GM23338 (cell line): Measurements from ENCODE around the gene CCL13.

Experiments used
- CREB1 ChIP-seq: fragments of 250-450 bp; sonication (Bioruptor Pico); IDR thresholded peaks from 2 replicates; pipeline ENCODE4 v1.5.0; 2020; ENCODE audit warnings: low read depth, mild to moderate bottlenecking, moderate library complexity
- CTCF ChIP-seq, 2 experiments: fragments of 200-600 bp in 1 of 2; sonication (generic) in 1 of 2; conservative IDR thresholded peaks; 2 replicates each; pipeline versions ENCODE4 v1.5.1 to v1.6.1; 2016 to 2017; ENCODE audit warnings: antibody characterized with exemption in 2 of 2, low read depth in 2 of 2, mild to moderate bottlenecking in 2 of 2, moderate library complexity in 1 of 2
- EZH2 ChIP-seq: fragments of 200-600 bp; sonication (generic); IDR thresholded peaks from one replicate; pipeline ENCODE4 v1.8.0; 2017; ENCODE audit warnings: antibody characterized with exemption, mild to moderate bottlenecking, low read depth; ENCODE audit not compliant: unreplicated experiment
- EZH2phosphoT487 ChIP-seq: fragments of 200-600 bp; sonication (generic); IDR thresholded peaks from one replicate; pipeline ENCODE4 v1.8.1; 2018; ENCODE audit warnings: antibody characterized with exemption; ENCODE audit not compliant: unreplicated experiment
- JUNB ChIP-seq: IDR thresholded peaks from one replicate; pipeline ENCODE4 v1.6.1; 2016; ENCODE audit warnings: antibody characterized with exemption; ENCODE audit not compliant: unreplicated experiment
- NANOG ChIP-seq: IDR thresholded peaks from 2 replicates; pipeline ENCODE4 v1.6.1; 2016; ENCODE audit warnings: antibody characterized with exemption, borderline replicate concordance
- POLR2AphosphoS5 ChIP-seq: IDR thresholded peaks from 2 replicates; pipeline ENCODE4 v1.6.1; 2016; ENCODE audit warnings: antibody characterized with exemption, low read depth
- REST ChIP-seq: IDR thresholded peaks from one replicate; pipeline ENCODE4 v1.6.1; 2018; ENCODE audit warnings: antibody characterized with exemption; ENCODE audit not compliant: unreplicated experiment
- ZNF114 ChIP-seq: fragments of 250-450 bp; sonication (Bioruptor Pico); IDR thresholded peaks from 2 replicates; pipeline ENCODE4 v1.5.0; 2020; ENCODE audit warnings: mild to moderate bottlenecking, moderate library complexity
- ZNF331 ChIP-seq: fragments of 250-450 bp; sonication (Bioruptor Pico); IDR thresholded peaks from 2 replicates; pipeline ENCODE4 v1.5.0; 2020; ENCODE audit warnings: low read depth, mild to moderate bottlenecking, moderate library complexity

GRCh38 chr17:34354637-34355036, 1.6 kb upstream of the CCL13 start:
- no peak for TF ChIP-seq CTCF (conservative IDR thresholded peaks at IDR 0.05; ENCODE audit: low read depth in 2 of 2)
- no peak for TF ChIP-seq REST
- no peak for TF ChIP-seq NANOG
- TF ChIP-seq POLR2AphosphoS5: no peak
- no peak for TF ChIP-seq ZNF331 (CRISPR knock-in tag)
- TF ChIP-seq EZH2phosphoT487: no peak
- TF ChIP-seq JUNB: no peak
- TF ChIP-seq EZH2: no peak
- no peak for TF ChIP-seq ZNF114 (CRISPR knock-in tag)
- TF ChIP-seq CREB1 (CRISPR knock-in tag): no peak
